ENCODE measurements around the gene ACKR3.

The ACKR3 gene

GRCh38 chr2:236571145-236571544 lies 1.5 kb downstream of the ACKR3 start:
- no peaks in the 10 kb centered on the region for H3K9me3 ChIP-seq (ENCODE audit: insufficient read depth, low read depth, low read length)
- H4K20me1 ChIP-seq (ENCODE audit: insufficient read depth, low read length, poor library complexity, severe bottlenecking) = no peaks in the 10 kb centered on the region
- no peak overlapping the region for H2AFZ ChIP-seq (ENCODE audit: low read length)
- peak overlapping the region; percentile 45 for H3K9ac ChIP-seq (ENCODE audit: low read depth, low read length, poor library complexity, severe bottlenecking)
- peak overlapping the region; percentile 69 for H3K4me2 ChIP-seq (ENCODE audit: low read depth, low read length, poor library complexity, severe bottlenecking)
- peaks cover 6% of the 10 kb centered on the region; the same call in 1 of the 2 replicates for H3K79me2 ChIP-seq (ENCODE audit: insufficient read depth, low read length)
- H3K9me2 ChIP-seq (replicated peaks; ENCODE audit: low read depth, low read length) = no peaks in the 10 kb centered on the region
- peaks cover 33% of the 10 kb centered on the region for H3K4me1 ChIP-seq (ENCODE audit: insufficient read depth, low read length, poor library complexity, severe bottlenecking)
- no peaks in the 10 kb centered on the region for H3F3A ChIP-seq (ENCODE audit: low read depth)
- peak overlapping the region; percentile 54 for H3K4me3 ChIP-seq (ENCODE audit: low read length, poor library complexity, severe bottlenecking)
- TF ChIP-seq CTCF (conservative IDR thresholded peaks at IDR 0.05; ENCODE audit: low read length) = no peak
- TF ChIP-seq EZH2phosphoT487 (IDR thresholded peaks at IDR 0.05; ENCODE audit: borderline replicate concordance) = no peak
- no peaks in the 10 kb centered on the region for H3K27me3 ChIP-seq (ENCODE audit: insufficient read depth, low read length, poor library complexity, severe bottlenecking)
- H3K36me3 ChIP-seq (ENCODE audit: insufficient read depth, low read length) = no peaks in the 10 kb centered on the region

DNA sequence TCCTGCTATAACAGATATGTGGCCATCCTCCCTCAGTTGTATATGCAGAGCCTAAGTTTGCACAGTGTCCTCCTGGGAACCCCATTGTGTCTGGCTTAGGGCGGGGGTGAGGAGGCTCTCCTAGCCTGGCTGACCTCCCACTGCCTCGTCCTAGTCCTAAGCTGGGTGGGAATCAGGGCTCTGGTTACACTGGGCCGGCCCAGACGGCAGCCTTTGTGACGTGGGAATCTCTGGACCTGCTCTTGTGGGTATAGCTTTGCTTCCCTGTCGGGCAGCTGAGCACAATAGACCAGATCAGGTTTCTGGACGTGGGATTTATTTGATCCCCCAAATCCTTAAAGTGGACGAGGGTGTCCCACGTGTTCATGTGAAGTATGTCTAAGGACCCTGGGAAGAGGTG lies 2.9 kb downstream of the ACKR3 start:
- Histone ChIP-seq H3K79me2 (ENCODE audit: insufficient read depth, low read length) (peaks cover 6% of the 10 kb centered on the region; the same call in 1 of the 2 replicates), H3K9ac (ENCODE audit: low read depth, low read length, poor library complexity, severe bottlenecking) (no peak overlapping the region), H3K9me2 (replicated peaks; ENCODE audit: low read depth, low read length) (no peaks in the 10 kb centered on the region), H3F3A (ENCODE audit: low read depth) (no peaks in the 10 kb centered on the region), H3K4me3 (ENCODE audit: low read length, poor library complexity, severe bottlenecking) (peak overlapping the region; percentile 0), H3K4me2 (ENCODE audit: low read depth, low read length, poor library complexity, severe bottlenecking) (peak overlapping the region; percentile 19), H3K9me3 (ENCODE audit: insufficient read depth, low read depth, low read length) (no peaks in the 10 kb centered on the region), H4K20me1 (ENCODE audit: insufficient read depth, low read length, poor library complexity, severe bottlenecking) (no peaks in the 10 kb centered on the region), H3K27me3 (ENCODE audit: insufficient read depth, low read length, poor library complexity, severe bottlenecking) (no peaks in the 10 kb centered on the region), H3K36me3 (ENCODE audit: insufficient read depth, low read length) (no peaks in the 10 kb centered on the region), H2AFZ (ENCODE audit: low read length) (no peak overlapping the region), H3K4me1 (ENCODE audit: insufficient read depth, low read length, poor library complexity, severe bottlenecking) (peaks cover 27% of the 10 kb centered on the region)
- no peak for TF ChIP-seq CTCF (conservative IDR thresholded peaks at IDR 0.05; ENCODE audit: low read length)
- no peak for TF ChIP-seq EZH2phosphoT487 (IDR thresholded peaks at IDR 0.05; ENCODE audit: borderline replicate concordance)

DNA sequence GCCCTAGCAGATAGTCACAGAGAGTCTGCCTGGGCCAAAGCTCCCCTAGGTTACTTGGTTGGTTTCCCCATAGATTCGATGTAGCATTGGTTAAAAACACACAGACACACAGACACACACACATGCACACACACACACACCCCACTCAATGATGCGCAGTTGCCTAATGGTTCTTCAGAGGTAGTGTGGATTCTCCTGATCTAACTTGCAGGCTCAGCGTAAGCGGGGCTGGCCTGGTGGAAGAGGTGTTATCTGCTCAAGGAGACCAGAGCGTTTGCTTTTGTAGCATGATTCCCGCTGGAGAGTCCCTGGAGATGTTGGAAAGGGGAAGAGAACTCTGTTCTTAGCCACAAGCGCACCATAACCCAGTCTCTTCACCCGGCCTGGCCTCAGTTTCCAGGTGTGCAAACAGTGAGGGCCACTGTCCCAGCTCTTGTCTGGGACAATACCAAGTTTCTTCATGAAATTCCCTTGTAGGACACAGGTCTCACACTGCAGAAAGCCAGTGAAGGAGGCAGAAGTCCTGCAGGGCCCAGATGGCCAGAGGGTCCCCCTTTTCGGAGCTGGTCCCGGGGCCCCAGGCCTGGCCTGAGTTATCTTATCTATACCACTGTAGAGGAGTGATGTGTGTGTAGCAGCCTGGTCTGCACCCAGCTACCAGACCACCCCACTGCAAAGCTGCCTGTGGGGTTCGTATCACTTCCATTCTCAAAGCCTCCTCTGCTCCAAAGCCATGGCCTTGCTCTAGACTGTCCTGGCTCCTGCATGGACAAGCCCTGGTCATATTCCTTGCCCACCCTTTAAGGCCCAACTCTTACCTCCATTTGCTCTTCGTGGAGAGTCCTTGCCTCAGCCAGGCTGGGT lies 3.7 kb downstream of the ACKR3 start:
- Histone ChIP-seq H3K9me3 (ENCODE audit: insufficient read depth, low read depth, low read length) (no peaks in the 10 kb centered on the region), H3K79me2 (ENCODE audit: insufficient read depth, low read length) (peaks cover 6% of the 10 kb centered on the region; the same call in 1 of the 2 replicates), H4K20me1 (ENCODE audit: insufficient read depth, low read length, poor library complexity, severe bottlenecking) (no peaks in the 10 kb centered on the region), H3K27me3 (ENCODE audit: insufficient read depth, low read length, poor library complexity, severe bottlenecking) (no peaks in the 10 kb centered on the region), H3K9me2 (replicated peaks; ENCODE audit: low read depth, low read length) (no peaks in the 10 kb centered on the region), H3K4me2 (ENCODE audit: low read depth, low read length, poor library complexity, severe bottlenecking) (no peak overlapping the region), H3K4me3 (ENCODE audit: low read length, poor library complexity, severe bottlenecking) (no peak overlapping the region), H3K9ac (ENCODE audit: low read depth, low read length, poor library complexity, severe bottlenecking) (no peak overlapping the region), H3K36me3 (ENCODE audit: insufficient read depth, low read length) (no peaks in the 10 kb centered on the region), H3F3A (ENCODE audit: low read depth) (no peaks in the 10 kb centered on the region), H3K4me1 (ENCODE audit: insufficient read depth, low read length, poor library complexity, severe bottlenecking) (peaks cover 27% of the 10 kb centered on the region), H2AFZ (ENCODE audit: low read length) (no peak overlapping the region)
- no peak for TF ChIP-seq EZH2phosphoT487 (IDR thresholded peaks at IDR 0.05; ENCODE audit: borderline replicate concordance)
- no peak for TF ChIP-seq CTCF (conservative IDR thresholded peaks at IDR 0.05; ENCODE audit: low read length)
